Measurements from ENCODE around the gene AGO3.
"Not testable (repeated sequence)": the region's sequence is repeated elsewhere in the genome, so short reads cannot be mapped to it uniquely, and the experiment has no call there.

Gene AGO3

GRCh38 chr1:36023098-36023769 is 92.3 kb downstream of the AGO3 start:
- no peak for TF ChIP-seq CTCF (IDR thresholded peaks at IDR 0.05; ENCODE audit: low read depth, low read length, missing control alignments)
- H3K4me3 ChIP-seq (replicated peaks; ENCODE audit: low read depth, low read length), result no peak overlapping the region
- no peak for DNase-seq (ENCODE audit: extremely low read depth, low read depth)

- DNase-seq (ENCODE audit: extremely low read depth, low read depth); H3K4me3 ChIP-seq (replicated peaks; ENCODE audit: low read depth, low read length): not testable (repeated sequence)
Observed at GRCh38 chr1:36024024-36024423, 93.1 kb downstream of the AGO3 start.

DNA sequence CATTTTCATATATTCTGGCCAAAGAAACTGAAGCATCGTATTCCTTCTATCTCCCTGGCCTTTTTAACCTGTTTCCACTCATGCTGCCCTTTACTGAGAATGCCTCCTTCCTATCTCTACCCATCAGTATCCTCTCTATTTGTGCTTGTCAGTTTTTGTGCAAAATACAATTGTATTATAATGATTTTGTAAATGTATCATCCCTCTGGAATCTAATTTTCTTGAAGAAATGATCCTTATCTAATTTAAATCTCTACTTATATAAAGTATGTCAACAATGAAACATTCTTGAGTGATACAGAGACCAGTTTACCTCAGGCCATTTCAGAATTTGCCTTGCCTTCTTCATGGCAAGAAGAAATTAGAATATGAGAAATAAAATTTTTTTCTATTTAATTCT is 93.9 kb downstream of the AGO3 start:
- DNase-seq (ENCODE audit: extremely low read depth, low read depth), result no peak
- no peak overlapping the region for H3K4me3 ChIP-seq (replicated peaks; ENCODE audit: low read depth, low read length)
- no peak for TF ChIP-seq CTCF (IDR thresholded peaks at IDR 0.05; ENCODE audit: low read depth, low read length, missing control alignments)

GRCh38 chr1:36027766-36028165 is 96.9 kb downstream of the AGO3 start:
- TF ChIP-seq CTCF (IDR thresholded peaks at IDR 0.05; ENCODE audit: low read depth, low read length, missing control alignments), result no peak
- no peak overlapping the region for H3K4me3 ChIP-seq (replicated peaks; ENCODE audit: low read depth, low read length)
- DNase-seq (ENCODE audit: extremely low read depth, low read depth), result no peak

DNA sequence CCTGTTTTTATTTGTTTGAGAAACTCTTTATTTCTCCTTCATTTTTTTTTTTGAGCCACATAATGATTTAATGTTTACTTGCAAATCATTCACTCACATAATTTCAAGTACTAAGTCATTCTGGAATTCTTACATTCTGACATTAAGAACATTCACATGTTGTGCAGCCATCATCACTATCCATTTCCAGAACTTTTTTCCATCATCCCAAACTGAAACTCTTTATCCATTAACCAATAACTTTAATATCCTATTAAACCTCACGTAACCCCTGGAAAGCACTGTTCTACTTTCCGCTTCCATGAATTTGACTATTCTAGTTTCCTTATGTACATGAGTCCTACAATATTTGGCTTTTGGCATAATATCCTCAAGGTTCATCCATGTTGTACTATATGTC is 100.5 kb downstream of the AGO3 start:
- H3K4me3 ChIP-seq (replicated peaks; ENCODE audit: low read depth, low read length), result no peak overlapping the region
- no peak for TF ChIP-seq CTCF (IDR thresholded peaks at IDR 0.05; ENCODE audit: low read depth, low read length, missing control alignments)
- no peak for DNase-seq (ENCODE audit: extremely low read depth, low read depth)

GRCh38 chr1:36034692-36035091 is 103.8 kb downstream of the AGO3 start:
- peak; percentile 3 for DNase-seq (ENCODE audit: extremely low read depth, low read depth)
- H3K4me3 ChIP-seq (replicated peaks; ENCODE audit: low read depth, low read length), result no peak overlapping the region
- no peak for TF ChIP-seq CTCF (IDR thresholded peaks at IDR 0.05; ENCODE audit: low read depth, low read length, missing control alignments)

GRCh38 chr1:36035154-36035553 is 104.2 kb downstream of the AGO3 start:
- H3K4me3 ChIP-seq (replicated peaks; ENCODE audit: low read depth, low read length), result no peak overlapping the region
- no peak for DNase-seq (ENCODE audit: extremely low read depth, low read depth)
- no peak for TF ChIP-seq CTCF (IDR thresholded peaks at IDR 0.05; ENCODE audit: low read depth, low read length, missing control alignments)

Data from HFF-Myc (cell line).